ENCODE results near the gene LUZP1.

The LUZP1 gene

GRCh38 chr1:23188434-23188884, 19.8 kb upstream of the LUZP1 start:
- DNase-seq, result no peak

GRCh38 chr1:23187637-23188036, 19.0 kb upstream of the LUZP1 start:
- no peak for DNase-seq

- no peak for DNase-seq
These were observed 16.7 kb upstream of the LUZP1 start for GRCh38 chr1:23185381-23185780.

- DNase-seq, result peak; percentile 17
These were observed 15.7 kb upstream of the LUZP1 start for GRCh38 chr1:23184212-23184934.

- DNase-seq, result no peak
These were observed 11.2 kb upstream of the LUZP1 start for GRCh38 chr1:23179862-23180261.

DNA sequence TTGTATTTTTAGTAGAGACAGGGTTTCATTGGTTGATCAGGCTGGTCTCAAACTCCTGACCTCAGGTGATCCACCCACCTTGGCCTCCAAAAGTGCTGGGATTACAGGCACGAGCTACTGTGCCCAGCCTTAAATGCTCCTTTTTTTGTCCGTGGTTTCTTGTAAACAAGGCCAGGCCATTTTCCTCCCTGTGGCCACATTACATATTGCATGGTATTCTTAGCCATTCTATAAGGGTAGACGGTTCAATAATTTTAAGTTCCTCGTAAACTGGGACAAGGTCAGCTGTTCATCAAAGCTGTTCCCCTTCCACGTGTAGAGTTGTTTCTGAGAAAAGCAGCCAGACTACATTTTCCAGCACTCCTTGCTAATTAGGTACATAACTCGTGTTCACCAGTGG, 10.3 kb upstream of the LUZP1 start:
- no peak for DNase-seq

GRCh38 chr1:23178414-23178813, 9.8 kb upstream of the LUZP1 start:
- no peak for DNase-seq

DNA sequence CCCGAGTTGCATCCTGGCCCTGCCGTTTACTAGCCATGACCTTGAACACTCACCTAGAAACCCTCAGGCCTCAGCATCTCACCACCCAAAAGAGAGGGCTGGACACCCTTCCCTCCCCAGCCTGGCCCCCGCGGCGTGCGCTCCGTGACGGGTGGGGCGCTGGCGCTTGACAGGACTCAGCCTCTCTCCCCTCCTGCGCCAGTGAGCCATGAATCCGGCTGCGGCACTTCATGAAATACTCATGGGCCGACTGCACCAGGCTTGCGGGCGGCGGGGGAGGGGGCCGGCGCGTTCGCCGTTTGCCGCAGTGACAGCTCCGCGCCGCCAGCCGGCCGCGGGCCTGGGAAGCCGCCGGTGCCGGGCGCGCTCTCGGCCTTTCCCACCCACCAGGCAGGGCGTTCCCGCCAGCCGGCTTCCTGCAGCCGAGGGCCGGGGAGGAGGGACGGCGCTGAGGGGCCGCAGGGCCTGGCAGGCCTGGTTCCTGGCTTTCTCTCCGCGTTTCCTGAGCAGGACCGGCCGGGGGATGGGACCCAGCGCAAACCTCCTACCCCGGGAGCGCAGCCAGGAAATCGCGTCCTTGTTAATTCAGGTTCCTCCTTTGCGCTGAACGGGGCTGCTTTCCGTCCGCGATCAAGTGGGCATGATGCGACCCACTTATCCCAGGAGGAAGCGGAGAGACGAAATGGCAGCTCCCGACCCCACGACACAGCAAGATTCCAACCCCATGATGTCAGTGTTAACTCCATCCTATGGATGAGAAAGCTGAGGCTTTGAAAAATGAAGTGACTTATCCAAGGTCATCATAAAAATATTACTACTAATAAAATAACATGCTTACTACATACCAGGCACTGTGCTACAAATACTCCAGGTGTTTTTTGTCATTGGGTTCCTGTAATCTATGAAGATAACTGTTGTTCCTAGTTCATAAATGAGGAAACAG, 9.1 kb upstream of the LUZP1 start:
- DNase-seq, result peak; percentile 52

- no peak for DNase-seq
These were observed 8.4 kb upstream of the LUZP1 start for GRCh38 chr1:23177031-23177430.

- no peak for DNase-seq
These were observed 5.9 kb upstream of the LUZP1 start for GRCh38 chr1:23174426-23175110.

- DNase-seq, result no peak
These were observed 2.6 kb upstream of the LUZP1 start for GRCh38 chr1:23171181-23171755.

DNA sequence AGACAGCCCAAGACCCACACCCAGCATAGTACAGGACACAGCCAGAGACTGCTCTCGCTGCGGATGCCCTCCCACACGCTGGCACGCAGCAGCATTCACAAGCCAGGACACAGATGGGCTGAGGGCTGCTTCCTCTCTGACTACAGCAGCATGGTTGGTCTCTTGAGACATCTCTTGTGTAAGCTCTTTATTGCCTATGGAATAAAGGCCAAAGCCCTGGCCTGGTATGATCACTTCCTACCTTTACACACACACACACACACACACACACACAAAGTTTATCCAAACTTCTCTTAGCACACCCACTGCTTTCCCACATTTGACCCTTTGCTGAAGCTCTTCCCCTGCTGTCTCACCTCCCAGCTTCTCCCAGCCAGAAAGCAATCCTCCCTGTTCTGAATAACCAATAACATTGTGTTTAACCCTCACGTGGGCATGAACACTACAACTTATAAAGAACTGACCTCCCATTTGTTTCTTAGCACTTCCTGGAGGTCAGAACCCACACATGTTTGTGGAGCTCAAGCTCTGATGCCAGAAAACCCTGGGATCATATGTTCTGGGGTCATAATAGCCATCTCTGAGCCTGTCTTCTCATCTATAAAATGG, 1.2 kb upstream of the LUZP1 start:
- peak; percentile 19 for DNase-seq

- no peak for DNase-seq
These were observed 529 bp upstream of the LUZP1 start for GRCh38 chr1:23169195-23169575.

DNA sequence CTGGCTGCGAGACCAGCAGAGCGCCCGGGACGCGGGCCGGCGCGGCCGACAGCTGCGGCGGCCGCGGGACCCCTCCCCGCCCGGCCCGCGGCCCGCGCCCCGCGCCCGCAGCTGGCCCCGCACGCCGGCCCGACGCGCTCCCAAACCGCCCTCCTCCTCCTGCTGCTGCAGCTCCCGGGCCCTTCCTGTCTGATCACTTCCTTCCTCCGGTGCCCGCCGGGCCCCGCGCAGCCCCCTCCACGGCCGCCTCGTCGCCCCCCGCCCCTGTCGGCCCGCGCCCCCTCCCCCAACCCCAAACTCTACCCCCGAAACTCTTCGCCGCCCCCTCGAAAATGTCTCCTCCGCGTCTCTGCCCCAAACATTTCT, 594 bp downstream of the LUZP1 start:
- DNase-seq, result peak; percentile 31

DNA sequence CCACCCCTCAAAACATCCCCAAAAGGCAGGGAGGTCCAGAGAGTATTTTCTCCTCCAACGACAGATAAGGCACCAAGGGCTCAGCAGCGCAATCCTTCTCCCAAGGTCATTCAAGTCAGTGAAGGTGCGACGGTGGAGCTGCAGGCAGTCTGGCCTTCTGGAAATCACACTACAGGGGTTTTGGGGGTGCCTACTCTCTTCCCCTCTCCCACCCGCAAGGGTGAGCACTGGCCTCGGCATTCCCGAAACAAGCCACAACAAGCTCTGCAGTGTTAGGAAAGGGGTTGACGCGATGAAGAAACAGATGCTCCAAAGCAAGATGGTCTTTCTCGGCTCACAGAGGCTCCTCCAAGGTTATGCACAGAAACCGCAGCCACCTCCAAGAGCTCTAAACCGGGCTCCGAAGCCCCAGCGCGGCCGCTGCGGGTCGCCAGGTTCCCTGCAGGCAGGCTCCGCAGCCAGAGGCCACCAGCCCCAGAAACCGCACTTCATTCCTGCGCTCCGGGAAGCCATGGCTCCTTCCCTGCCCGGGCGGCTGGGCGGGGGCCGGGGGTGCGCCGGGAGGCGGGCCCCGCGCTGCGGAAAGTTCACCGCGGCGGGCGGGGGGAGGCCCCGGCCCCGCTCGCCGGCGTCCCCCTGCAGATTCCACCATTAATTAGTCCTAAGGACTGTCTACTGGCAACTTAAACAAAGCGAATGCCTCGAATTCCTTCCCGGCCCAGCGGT, 1.1 kb downstream of the LUZP1 start:
- DNase-seq, result peak; percentile 27

DNA sequence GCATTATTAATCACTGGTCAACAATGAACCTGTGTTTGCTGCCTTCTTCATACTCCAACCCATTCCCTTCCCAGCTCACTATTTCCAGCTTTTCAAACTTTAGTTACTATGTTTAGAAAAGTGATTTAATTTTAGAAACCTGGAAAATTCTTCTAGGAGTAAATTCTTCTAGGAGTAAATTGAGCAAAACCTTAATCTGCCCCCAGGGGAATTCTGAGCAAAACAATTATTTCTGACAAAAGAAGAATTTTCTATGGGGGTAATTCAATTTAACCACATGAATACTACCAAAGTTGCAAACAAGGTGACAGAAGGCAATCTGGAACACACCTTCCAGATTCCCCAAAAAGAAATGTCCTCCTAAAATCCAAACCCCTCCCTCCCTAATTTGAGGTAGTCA, 1.8 kb downstream of the LUZP1 start:
- no peak for DNase-seq

- no peak for DNase-seq
These were observed 5.3 kb downstream of the LUZP1 start for GRCh38 chr1:23163395-23163794.

DNA sequence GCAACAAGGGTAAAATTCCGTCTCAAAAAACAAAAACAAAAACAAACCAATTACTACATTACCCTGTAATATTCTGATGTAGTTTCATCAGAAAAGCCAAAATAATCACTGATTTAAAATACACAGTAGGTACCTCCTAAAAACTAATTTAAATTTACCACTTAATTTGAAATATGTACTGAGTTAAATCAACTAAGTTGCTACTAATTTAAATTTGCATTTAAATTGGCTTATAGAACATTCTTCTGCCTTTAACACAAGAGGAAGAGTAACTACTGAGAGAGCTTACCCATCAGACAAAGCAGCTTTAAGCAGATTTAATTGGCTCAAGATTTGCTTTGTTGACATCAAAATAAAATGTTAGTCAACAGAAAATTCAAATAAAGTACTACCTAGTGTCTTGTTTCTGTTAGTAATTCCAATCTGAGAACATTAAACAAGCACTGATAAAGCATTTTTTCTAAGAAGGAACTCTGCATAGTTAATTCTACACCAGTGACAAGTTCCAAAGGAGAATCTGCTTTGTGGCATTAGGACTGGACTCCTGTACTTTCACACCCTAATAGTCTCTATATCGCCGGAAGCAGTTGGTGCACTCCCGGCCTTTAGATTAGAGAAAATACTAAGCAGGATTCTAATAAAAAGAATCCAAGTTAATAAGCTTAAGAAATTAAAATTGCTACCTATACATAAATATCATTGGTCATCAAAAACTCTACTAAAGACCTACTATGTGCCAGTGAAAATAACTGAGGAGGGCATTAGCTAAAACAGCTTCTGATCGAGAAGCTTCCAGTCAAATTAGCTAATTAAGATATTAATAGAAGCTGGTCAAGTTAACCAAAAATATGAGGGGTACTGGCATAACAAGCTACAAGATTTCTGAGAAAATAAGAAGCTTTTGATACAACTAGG, 8.4 kb downstream of the LUZP1 start:
- no peak for DNase-seq

- no peak for DNase-seq
These were observed 11.7 kb downstream of the LUZP1 start for GRCh38 chr1:23156940-23157339.

DNA sequence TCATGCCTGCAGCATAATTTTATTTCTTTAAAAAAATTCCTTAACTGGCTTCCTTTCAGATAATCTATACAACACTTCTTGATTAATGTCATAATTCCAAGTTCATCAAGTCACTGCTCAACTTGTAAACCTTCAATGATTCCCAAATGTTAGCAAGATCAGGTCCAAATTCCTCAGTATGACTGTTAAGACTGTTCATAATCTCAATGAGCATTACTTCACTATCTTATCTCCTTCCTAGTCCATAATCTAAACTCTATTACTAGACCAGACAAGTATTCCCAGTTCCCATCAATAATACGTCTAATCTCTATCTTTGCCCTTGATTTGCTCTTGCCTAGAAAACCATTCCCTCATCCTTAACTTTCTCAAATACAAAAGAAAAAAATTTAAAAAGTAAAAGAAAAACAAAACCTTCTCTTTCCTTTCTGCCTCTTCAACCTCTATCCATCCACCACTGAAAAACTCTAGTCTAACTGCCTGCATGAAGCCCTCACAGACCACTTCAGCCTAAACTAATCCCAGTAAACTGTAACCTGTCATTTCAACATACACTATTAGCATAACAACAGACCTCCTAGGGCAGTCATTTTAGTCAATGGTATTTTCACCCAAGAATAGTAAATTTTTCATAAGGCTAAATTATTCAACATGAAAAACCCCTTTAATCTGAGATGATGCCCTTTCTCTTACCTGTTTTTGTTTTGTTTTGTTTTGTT, 15.5 kb downstream of the LUZP1 start:
- no peak for DNase-seq
